ENCODE measurements around the gene KDM7A.

GRCh38 chr7:140176122-140176701 is 571 bp downstream of the KDM7A start:
- TF ChIP-seq CTCF (IDR thresholded peaks at IDR 0.05; ENCODE audit: control extremely low read depth in 1 of 3, insufficient read depth in 1 of 3, low read depth in 1 of 3, low read length in 3 of 3), result no peak
- TF ChIP-seq POLR2AphosphoS5 (IDR thresholded peaks at IDR 0.05; ENCODE audit: low read depth, low read length), result no peak
- TF ChIP-seq RFX5 (IDR thresholded peaks at IDR 0.05; ENCODE audit: borderline replicate concordance, low read depth, low read length), result no peak
- no peak for TF ChIP-seq CBX5 (IDR thresholded peaks at IDR 0.05; ENCODE audit: low read depth, low read length)
- TF ChIP-seq KDM4A (IDR thresholded peaks at IDR 0.05; ENCODE audit: low read depth, low read length, severe bottlenecking), result no peak
- TF ChIP-seq EZH2 (IDR thresholded peaks at IDR 0.05; ENCODE audit: low read depth, low read length, severe bottlenecking), result no peak
- no peak for TF ChIP-seq POLR2A (IDR thresholded peaks at IDR 0.05; ENCODE audit: control extremely low read depth in 1 of 2, low read depth in 2 of 2, low read length in 2 of 2)
- TF ChIP-seq TAF1 (IDR thresholded peaks at IDR 0.05; ENCODE audit: low read depth, low read length), result no peak
- no peak for TF ChIP-seq PHF8 (conservative IDR thresholded peaks at IDR 0.05; ENCODE audit: low read depth, low read length)
- TF ChIP-seq CHD2 (IDR thresholded peaks at IDR 0.05; ENCODE audit: low read length), result no peak
- no peak for TF ChIP-seq GTF2F1 (IDR thresholded peaks at IDR 0.05; ENCODE audit: borderline replicate concordance, low read depth, low read length)
- TF ChIP-seq SP1 (IDR thresholded peaks at IDR 0.05; ENCODE audit: low read depth, low read length), result no peak
- TF ChIP-seq, protein P1, sequence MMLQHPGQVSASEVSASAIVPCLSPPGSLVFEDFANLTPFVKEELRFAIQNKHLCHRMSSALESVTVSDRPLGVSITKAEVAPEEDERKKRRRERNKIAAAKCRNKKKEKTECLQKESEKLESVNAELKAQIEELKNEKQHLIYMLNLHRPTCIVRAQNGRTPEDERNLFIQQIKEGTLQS (IDR thresholded peaks at IDR 0.05; ENCODE audit: insufficient read depth, low read depth, low read length), result no peak
